Measurements from ENCODE around the gene SUSD4.

The SUSD4 gene

DNA sequence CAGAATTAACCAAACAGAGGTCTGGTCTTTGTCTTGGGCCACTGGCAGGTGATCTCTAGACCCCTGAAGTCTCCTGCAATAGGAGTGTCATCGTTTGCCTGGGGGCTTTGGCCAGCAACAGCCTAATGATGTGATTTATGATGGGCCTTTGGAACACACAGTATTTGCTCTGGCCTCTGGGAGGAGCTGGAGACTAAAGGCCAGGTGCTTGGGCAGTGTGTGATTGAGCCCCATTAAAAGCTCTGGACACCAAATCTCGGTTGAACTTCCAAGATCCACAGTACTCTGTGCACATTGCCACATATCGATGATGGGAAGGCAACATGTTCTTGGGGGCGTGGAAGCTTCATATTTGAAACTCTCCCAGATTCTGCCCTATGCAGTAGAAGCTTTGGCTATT, 188.9 kb downstream of the SUSD4 start:
- no peak overlapping the region for H3K4me3 ChIP-seq (ENCODE audit: low read depth, low read length)
- TF ChIP-seq, protein P1, sequence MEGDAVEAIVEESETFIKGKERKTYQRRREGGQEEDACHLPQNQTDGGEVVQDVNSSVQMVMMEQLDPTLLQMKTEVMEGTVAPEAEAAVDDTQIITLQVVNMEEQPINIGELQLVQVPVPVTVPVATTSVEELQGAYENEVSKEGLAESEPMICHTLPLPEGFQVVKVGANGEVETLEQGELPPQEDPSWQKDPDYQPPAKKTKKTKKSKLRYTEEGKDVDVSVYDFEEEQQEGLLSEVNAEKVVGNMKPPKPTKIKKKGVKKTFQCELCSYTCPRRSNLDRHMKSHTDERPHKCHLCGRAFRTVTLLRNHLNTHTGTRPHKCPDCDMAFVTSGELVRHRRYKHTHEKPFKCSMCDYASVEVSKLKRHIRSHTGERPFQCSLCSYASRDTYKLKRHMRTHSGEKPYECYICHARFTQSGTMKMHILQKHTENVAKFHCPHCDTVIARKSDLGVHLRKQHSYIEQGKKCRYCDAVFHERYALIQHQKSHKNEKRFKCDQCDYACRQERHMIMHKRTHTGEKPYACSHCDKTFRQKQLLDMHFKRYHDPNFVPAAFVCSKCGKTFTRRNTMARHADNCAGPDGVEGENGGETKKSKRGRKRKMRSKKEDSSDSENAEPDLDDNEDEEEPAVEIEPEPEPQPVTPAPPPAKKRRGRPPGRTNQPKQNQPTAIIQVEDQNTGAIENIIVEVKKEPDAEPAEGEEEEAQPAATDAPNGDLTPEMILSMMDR (IDR thresholded peaks at IDR 0.05; ENCODE audit: borderline replicate concordance, insufficient read depth, low read depth, low read length) = no peak
